Stimulated activated CD8-positive, alpha-beta memory T cell treated with anti-CD3 and anti-CD28 coated beads, Interleukin-12 subunit alpha, Interleukin-12 subunit beta, amount 100 ng/mL, for 24 hours (primary cell): Measurements from ENCODE around the gene DCST2.

Experiments
- DNase-seq: peaks from one replicate; pipeline ENCODE4 v3.0.0-alpha.2; 2020; ENCODE audit errors: extremely low read depth

Gene DCST2

DNA sequence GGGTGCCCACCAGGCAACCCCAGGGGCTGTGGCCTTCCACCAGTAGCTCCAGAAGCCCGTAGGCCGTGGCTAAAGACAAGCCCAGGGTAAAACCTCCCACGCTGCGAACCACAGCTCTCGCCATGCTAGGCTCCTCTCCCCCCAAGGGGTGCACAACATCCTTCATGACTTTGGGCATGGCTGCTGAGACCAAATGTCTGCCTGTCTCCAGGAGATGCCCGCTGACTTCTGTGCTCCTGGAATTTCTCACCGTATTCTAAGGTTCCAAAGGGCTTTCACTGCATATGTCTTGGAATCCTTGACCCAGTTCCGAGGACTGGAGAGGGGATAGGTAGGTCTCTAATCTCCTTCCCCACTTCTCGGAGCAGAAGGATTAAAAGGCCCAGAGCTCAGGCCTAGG lies at the start of gene DCST2, which contains the start of gene DCST1:
TSS of gene DCST2 (minus strand) at position 258 of the 400 bp plus-strand sequence. CDS start at position 178, 80 bp downstream.
TSS of gene DCST1 (plus strand) at position 301 of the 400 bp plus-strand sequence. CDS start 213 bp downstream, outside the sequence.
- no peak for DNase-seq

- no peak for DNase-seq
Observed at GRCh38 chr1:155083052-155083541, 49.5 kb upstream of the DCST2 start.

GRCh38 chr1:155082301-155083051 lies 48.9 kb upstream of the DCST2 start:
- no peak for DNase-seq

DNA sequence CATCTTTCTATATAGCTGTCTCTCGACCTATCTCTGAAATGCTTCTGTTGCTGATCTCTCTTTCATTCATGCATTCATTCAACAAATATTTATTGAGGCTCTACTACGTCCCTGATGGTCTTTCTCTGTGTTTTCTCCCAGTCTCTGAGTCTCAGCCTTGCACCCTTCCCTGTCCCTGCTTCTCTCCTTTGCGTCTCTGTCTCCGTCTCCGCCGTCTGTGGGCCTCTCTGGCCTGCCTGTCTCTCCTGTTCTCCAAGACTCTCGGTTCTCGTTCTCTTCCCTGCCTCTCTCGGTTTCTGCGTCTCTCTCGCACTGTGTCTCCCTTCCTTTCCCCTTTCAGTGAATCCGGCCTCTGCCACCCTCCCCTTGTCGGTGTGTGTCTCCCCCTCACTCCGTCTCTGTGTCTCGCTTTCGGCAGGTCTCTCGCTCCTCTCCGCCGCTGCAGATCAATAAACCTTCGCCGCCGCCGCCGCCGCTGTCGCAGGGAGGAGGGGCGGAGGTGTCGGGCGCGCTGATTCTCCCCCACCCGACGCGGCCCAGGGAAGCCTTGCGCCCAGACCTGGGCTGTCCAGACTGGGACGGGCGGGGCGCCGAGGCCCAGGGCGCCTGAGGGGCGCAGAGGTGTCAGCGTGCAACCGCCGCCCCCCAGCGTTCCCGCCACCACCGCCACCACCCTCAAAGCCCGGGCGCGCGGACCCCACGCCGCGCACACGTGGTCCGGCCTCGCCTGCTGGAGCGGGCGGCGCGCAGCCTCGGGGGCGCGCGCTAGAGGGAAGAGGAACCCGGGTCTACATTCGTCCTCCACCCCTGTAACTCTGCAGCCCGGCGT lies 48.1 kb upstream of the DCST2 start:
- DNase-seq, result no peak

DNA sequence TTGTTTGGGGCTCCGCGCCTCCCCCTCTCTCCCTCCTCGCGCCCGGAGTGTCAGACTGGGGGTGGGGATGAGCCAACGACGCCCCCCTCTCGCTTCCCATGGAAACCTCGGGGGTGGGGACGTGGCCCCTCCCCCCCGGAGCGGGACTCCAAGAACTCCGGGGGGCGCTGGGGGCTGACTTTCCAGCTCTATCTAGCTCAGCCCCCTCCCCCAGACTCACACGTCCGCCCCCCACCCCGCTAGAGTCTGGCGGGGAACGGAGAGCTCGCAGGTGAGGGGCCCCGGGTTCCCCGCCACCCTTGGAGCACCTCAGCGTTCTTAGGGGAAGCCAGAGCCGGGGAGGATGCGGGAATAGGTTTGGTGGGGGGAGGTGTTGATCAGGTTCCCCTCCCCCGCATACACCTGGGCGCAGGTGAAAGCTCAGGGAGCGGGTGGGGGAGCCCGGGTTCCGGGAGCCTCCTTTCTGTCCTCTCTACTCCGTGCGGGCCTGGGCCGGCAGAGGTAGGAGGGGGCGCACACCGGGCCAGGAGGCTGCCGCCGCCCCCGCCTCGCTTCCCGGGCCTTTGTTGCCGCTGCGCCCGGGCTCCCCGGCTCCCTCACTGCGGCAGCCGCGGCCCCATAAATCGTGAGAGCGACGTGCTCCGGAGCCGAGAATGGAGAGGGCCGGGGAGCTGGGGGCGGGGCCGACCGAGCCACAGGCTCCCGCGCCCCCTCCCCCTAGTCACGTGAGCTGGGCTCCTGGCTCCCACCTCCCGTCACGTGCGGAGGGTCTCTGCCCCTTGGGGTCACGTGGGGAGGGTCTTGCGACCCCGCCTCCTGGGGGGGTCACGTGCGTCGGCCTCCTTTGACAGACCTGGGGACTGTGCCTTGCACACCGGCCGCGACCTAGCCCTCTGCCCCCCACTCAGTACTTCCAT lies 47.0 kb upstream of the DCST2 start:
- no peak for DNase-seq

DNA sequence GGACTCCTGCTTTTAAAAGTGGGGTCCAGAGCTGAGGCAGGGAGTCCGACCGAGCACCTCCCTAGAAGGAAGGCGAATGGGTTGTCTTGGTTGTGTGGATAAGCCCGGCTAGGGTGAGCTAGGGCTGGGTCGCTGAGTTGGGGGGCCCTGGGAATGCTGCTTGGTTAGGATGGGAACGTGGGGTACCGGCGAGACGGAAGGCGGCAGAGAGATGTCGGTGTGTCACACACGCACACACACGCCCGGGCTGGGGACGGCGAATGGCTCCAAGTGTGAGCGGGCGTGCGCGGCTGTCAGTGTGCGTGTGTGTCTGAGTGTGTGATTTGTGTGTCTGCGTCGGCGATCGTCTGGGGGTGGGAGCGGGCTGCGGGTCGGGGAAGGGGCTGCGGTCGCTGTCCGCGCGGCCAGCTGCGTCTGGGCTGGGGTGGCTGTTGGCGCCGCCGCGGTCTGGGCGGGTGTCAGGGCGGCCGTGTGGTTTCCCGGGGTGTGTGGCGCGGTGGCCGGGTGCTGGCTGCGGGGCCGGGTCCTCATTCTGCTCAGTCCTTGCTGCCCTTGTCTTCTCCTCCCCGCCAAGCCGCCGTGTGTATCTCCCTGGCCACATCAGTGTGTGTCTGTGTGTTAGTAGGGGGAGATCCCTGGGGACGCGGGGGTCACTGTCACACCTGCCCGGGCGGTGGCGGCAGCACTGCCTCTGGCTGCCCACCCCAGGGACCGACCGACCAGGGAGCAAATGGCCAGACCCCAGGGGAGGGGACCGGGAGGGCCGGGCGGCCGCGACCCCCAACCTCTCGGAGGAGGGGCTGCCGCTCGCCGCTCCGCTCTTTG lies 46.1 kb upstream of the DCST2 start:
- no peak for DNase-seq

DNA sequence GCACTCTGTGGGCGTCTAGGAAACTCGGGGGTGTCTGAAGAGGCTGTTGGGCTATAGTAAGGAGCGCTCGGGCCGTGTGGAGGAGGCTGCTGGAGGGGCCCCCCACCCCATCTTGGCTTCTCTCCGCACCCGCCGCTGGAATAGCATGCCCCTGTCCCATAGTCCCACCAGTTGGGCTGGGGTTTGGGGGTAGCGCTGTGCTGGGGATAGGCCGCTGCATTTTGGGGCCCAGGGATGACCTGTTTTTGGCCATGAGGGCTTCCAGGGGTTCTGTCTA lies 45.6 kb upstream of the DCST2 start:
- no peak for DNase-seq

GRCh38 chr1:155078469-155079209 lies 45.1 kb upstream of the DCST2 start, which contains the start of gene EFNA3:
Gene EFNA3 (plus strand): TSS chr1:155078837. CDS start chr1:155078942, 105 bp downstream.
- no peak for DNase-seq

- DNase-seq, result no peak
Observed at GRCh38 chr1:155077758-155078445, 44.3 kb upstream of the DCST2 start.

- DNase-seq, result no peak
Observed at GRCh38 chr1:155077346-155077745, 43.8 kb upstream of the DCST2 start.

DNA sequence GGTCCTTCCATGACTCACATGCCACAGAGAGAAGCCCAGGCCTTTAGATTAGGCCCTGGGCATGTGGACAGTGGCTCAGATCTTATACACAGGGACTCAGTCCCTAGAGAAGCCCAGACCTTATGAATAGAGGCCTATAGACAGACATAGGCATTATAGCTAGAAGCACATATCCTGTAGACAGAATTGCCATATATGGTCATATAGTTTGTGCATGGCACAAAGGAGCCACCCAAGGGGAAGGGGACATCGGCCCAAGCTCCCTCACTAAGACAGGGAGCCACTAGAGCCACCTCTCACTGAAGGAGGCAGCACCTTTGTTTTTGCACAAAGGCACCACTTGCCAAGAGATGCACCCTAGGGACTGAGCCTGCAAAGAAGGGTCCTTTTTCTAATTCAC lies 42.8 kb upstream of the DCST2 start:
- DNase-seq, result no peak

- no peak for DNase-seq
Observed at GRCh38 chr1:155075535-155075934, 42.0 kb upstream of the DCST2 start.

DNA sequence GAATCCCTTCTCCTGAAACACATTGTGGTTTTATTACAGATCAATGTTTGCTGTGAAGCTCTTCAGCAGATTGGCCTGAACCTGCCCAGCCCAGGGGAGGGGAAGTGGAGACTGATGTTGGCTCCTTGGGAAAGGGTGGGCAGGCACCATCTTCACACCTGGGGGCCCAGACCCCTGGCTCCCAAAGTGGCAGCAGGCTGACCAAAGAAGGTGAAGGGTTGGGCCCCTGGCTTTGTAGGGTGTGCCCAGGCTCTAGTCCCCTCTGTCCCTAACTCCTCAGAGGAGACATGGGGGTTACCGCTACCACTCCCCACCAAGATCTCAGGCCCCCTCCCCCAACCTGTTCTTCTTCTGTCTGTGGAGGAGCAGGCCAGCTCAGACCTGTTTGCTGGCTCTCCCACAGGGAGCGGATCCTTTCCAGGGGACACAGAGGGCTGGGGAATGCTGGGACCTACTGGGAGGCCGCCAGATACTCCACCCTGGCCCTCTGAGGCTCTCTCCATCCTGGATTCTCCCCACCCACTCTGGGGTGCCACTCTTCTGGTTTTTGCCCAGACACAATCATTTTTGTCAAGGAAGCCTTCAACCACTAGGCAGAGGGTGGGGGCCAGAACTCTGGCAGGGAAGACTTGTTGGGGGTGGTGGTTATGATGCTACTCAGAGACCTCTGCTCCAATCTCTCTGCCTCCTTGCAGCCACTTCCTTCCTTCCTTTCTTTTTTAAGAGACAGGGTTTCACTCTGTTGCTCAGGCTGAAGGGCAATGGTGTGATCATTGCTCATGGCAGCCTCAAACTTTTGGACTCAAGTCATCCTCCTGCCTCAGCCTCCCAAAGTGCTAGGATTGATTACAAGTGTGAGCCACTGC lies 40.0 kb upstream of the DCST2 start:
- DNase-seq, result no peak

- DNase-seq, result no peak
Observed at GRCh38 chr1:155072531-155073289, 39.1 kb upstream of the DCST2 start.

DNA sequence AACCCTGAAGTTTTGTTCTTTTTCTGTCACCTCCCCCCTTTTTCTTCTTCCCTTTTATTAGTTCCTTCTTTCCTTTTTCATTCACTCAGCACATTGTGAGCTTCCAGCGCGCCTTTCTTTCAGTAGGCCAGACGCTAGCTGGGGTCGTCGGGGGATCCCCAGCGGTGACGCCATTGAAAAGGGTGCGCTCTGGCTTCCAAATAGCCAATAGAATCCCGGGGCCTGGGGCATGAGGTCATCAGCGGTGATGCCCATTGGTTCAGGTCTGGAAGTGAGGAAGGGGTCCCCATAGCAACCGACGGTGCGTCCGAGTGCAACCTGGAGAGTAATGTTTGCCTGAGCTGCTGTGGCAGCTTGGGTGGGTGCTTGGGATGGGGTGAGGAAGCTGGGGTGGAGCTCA lies 38.1 kb upstream of the DCST2 start:
- no peak for DNase-seq

GRCh38 chr1:155070721-155071569 lies 37.4 kb upstream of the DCST2 start:
- no peak for DNase-seq

DNA sequence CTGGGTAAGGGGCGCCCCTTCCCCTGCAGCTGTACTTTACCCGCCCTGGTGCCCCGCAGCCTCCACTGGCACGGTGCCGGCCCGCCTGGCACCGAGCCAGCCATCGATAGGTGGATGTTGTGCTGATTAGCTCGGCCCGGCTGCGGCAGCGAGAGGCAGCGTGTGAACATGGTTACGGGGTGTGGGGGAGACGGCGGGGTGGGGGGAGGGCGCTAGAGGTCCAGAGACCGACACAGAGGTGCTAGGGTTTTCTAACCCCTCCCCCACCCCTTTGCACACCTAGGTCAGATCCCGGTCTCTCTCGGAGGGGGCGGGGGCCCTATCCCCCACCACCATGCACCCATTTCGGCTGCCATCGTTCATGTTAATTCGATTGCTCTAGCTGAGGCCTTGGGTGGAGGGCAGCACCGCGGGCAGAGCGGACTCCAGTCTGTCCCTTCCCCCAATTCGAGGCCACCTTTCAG lies 36.6 kb upstream of the DCST2 start:
- DNase-seq, result no peak
